A549 (cell line): ENCODE results near the gene SCNN1A. TPM values are rescaled to one million over a fixed set of nuclear protein-coding genes. Genes with fewer than 3 reads are reported as not detected.

Experiments
- ATAC-seq, 2 experiments: fragments of 200-7000 bp in 1 of 2; fragments of >200 bp in 1 of 2; cut with Nextera tagmentation in 1 of 2; cut with Tn5 transposase in 1 of 2; 3 replicates each; pipeline versions ENCODE4 v1.8.0 to v1.9.1; 2018 to 2020; ENCODE audit warnings: mild to moderate bottlenecking in 1 of 2, moderate library complexity in 1 of 2
- CTCF ChIA-PET: fragments of 300-600 bp; sonication (Branson Sonifier 250); formaldehyde crosslinking; extraction: SDS; loops from one replicate; lab custom pipeline; 2021; ENCODE audit warnings: antibody characterized with exemption, inconsistent platforms; lab: Yijun Ruan, JAX
- POLR2A ChIA-PET: fragments of 350-600 bp; formaldehyde crosslinking; extraction: SDS; loops from one replicate; lab custom pipeline; 2021; ENCODE audit warnings: antibody characterized with exemption, inconsistent platforms; lab: Yijun Ruan, JAX
- DNase-seq, 2 experiments: peaks; one replicate each; pipeline versions ENCODE4 v3.0.0 to v3.0.0-alpha.2; 2011 to 2016; ENCODE audit warnings: low read depth in 1 of 2, low spot score in 1 of 2
- FAIRE-seq: peaks from 2 replicates; lab custom pipeline; 2011; peaks lifted over from hg19 to GRCh38; lab: Jason Lieb, UNC
- H3K27ac ChIP-seq, 2 experiments: fragments of >200 bp; sonication (Bioruptor Twin); formaldehyde crosslinking; 3 replicates each; pipeline ENCODE4 v1.5.1; 2016 to 2017
- H3K4me1 ChIP-seq: fragments of >200 bp; sonication (Bioruptor Twin); formaldehyde crosslinking; 3 replicates; pipeline ENCODE4 v1.6.1; 2016
- H3K4me2 ChIP-seq: fragments of >200 bp; sonication (Bioruptor Twin); formaldehyde crosslinking; 3 replicates; pipeline ENCODE4 v1.6.1; 2016
- H3K4me3 ChIP-seq: fragments of >200 bp; sonication (Bioruptor Twin); formaldehyde crosslinking; 3 replicates; pipeline ENCODE4 v1.5.1; 2016
- H3K9me3 ChIP-seq: fragments of >200 bp; sonication (Bioruptor Twin); formaldehyde crosslinking; 3 replicates; pipeline ENCODE4 v1.6.1; 2016
- ATOH8 ChIP-seq: fragments of 250-450 bp; sonication (Bioruptor Pico); IDR thresholded peaks from 2 replicates; pipeline ENCODE4 v1.5.0; 2020; ENCODE audit warnings: low read depth, mild to moderate bottlenecking, moderate library complexity
- BHLHE40 ChIP-seq: IDR thresholded peaks from 2 replicates; pipeline ENCODE4 v1.6.1; 2012; ENCODE audit warnings: low read depth, low read length, inconsistent platforms
- CBX2 ChIP-seq: fragments of 200-600 bp; sonication (generic); IDR thresholded peaks from 2 replicates; pipeline ENCODE4 v1.6.1; 2016; ENCODE audit warnings: low read depth, mild to moderate bottlenecking, borderline replicate concordance
- CTCF ChIP-seq: fragments of >200 bp; sonication (Bioruptor Twin); formaldehyde crosslinking; IDR thresholded peaks from 3 replicates; pipeline ENCODE4 v1.5.1; 2016
- EHF ChIP-seq: fragments of 250-450 bp; sonication (Bioruptor Pico); IDR thresholded peaks from 2 replicates; pipeline ENCODE4 v1.5.0; 2020; ENCODE audit warnings: mild to moderate bottlenecking
- EHMT2 ChIP-seq: fragments of 200-600 bp; sonication (generic); IDR thresholded peaks from 2 replicates; pipeline ENCODE4 v1.6.1; 2016; ENCODE audit warnings: antibody characterized with exemption, low read depth, mild to moderate bottlenecking, moderate library complexity
- EP300 ChIP-seq, 2 experiments: fragments of >200 bp; sonication (Bioruptor Twin); formaldehyde crosslinking; IDR thresholded peaks; 2 replicates in 1 of 2; 3 replicates in 1 of 2; pipeline ENCODE4 v1.6.1; 2016 to 2017
- JUN ChIP-seq, 2 experiments: fragments of >200 bp; sonication (Bioruptor Twin); formaldehyde crosslinking; IDR thresholded peaks; 2 replicates in 1 of 2; 3 replicates in 1 of 2; pipeline ENCODE4 v1.6.1; 2016 to 2017
- KDM5A ChIP-seq: fragments of 200-600 bp; sonication (generic); IDR thresholded peaks from 2 replicates; pipeline ENCODE4 v1.6.1; 2016; ENCODE audit warnings: antibody characterized with exemption, mild to moderate bottlenecking
- MAZ ChIP-seq: fragments of 150-350 bp; IDR thresholded peaks from 2 replicates; pipeline ENCODE4 v1.6.1; 2014; ENCODE audit warnings: antibody characterized with exemption, low read depth, low read length, borderline replicate concordance
- NFE2L2 ChIP-seq: fragments of 150-350 bp; conservative IDR thresholded peaks from 2 replicates; pipeline ENCODE4 v1.6.1; 2014; ENCODE audit warnings: low read length
- PHF8 ChIP-seq: fragments of 200-600 bp; sonication (generic); IDR thresholded peaks from 2 replicates; pipeline ENCODE4 v1.6.1; 2016; ENCODE audit warnings: low read depth, mild to moderate bottlenecking, antibody characterized with exemption, moderate library complexity, borderline replicate concordance
- POLR2AphosphoS2 ChIP-seq: conservative IDR thresholded peaks from 2 replicates; pipeline ENCODE4 v1.6.1; 2012; ENCODE audit warnings: low read length, improper control_type of control experiment, inconsistent platforms
- SREBF2 ChIP-seq: fragments of 450-650 bp; IDR thresholded peaks from 2 replicates; pipeline ENCODE4 v1.6.1; 2014; ENCODE audit warnings: mild to moderate bottlenecking, moderate library complexity
- TP53 ChIP-seq: fragments of 250-450 bp; sonication (Bioruptor Pico); IDR thresholded peaks from 2 replicates; pipeline ENCODE4 v1.5.0; 2021; ENCODE audit warnings: mild to moderate bottlenecking, moderate library complexity
- USF2 ChIP-seq: fragments of 450-650 bp; IDR thresholded peaks from 2 replicates; pipeline ENCODE4 v1.6.1; 2014; ENCODE audit warnings: antibody characterized with exemption
- WGBS: methylation state at CpG from one replicate; pipeline ENCODE4 v1.1.6; 2017; ENCODE audit errors: missing lambda C conversion rate; 5-methylcytosine and 5-hydroxymethylcytosine counted together
- polyA plus RNA-seq, 4 experiments: library from polyadenylated mRNA; depleted of rRNA in 3 of 4; stranded (reverse); fragments of >200 nt; fragmentation: RNase III in 1 of 4; extraction: RNeasy Plus Mini Kit Qiagen cat#74134 plus additional on column Dnase treatment in 1 of 4; gene quantifications; 2 replicates in 3 of 4; 3 replicates in 1 of 4; pipeline ENCODE4 v1.2.3, GENCODE V29; 2011 to 2017
- TF ChIP-seq, protein P1 (sequence below): fragments of 150-350 bp; IDR thresholded peaks from 2 replicates; pipeline ENCODE4 v1.6.1; 2014; ENCODE audit warnings: low read depth, mild to moderate bottlenecking, low read length
- TF ChIP-seq, protein P2 (sequence below): fragments of 200-600 bp; sonication (generic); IDR thresholded peaks from 2 replicates; pipeline ENCODE4 v1.6.1; 2016; ENCODE audit warnings: antibody characterized with exemption, mild to moderate bottlenecking, moderate library complexity

The SCNN1A gene
- polyA plus RNA-seq, 2 of the 4 experiments (the other 2 are of a cell fraction): 6.0 to 7.0 TPM

DNA sequence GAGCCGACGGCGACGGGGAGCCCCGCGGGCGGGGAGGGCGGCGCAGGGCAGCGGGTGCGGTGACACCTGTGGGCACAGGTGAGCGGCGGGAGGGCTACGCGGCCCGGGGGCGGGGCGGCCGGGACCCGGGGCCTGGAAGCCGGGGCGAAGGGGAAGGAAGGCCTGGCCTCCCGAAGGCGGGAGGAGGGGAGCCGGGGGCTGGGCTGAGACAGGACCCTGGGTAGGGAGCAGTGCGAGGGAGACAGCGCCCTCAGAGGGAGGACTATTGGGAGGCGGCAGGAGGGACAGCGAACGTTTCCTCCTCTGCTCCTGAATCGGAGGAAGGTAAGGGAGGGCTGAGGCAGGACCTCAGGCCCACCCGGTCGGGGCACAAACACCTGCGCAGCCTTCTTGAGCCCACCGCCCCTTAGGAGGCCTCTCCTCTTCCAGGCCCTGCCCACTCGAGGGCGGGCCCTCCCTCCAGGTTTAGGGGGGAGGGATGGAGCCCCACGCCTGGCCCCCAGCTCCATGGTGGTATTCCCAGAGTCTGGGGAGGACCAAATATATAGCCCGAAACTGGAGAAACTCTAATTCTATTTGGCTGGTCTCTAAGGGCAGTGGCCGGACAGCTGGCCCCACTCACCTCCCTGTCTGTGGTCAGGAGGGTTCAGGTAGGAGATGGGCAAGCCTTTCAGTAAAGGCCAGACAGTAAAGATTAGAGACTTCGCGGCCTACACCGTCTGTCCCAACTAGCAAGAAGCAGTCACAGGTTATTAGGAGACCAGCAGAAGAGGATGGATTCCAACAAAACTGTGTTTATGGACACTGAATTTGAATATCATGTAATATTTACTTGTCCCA is 64.4 kb downstream of the SCNN1A start (continued):
- TF ChIP-seq EP300 (IDR thresholded peaks at IDR 0.05): no peak
- TF ChIP-seq, protein P1, sequence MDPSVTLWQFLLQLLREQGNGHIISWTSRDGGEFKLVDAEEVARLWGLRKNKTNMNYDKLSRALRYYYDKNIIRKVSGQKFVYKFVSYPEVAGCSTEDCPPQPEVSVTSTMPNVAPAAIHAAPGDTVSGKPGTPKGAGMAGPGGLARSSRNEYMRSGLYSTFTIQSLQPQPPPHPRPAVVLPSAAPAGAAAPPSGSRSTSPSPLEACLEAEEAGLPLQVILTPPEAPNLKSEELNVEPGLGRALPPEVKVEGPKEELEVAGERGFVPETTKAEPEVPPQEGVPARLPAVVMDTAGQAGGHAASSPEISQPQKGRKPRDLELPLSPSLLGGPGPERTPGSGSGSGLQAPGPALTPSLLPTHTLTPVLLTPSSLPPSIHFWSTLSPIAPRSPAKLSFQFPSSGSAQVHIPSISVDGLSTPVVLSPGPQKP: no peak
- TF ChIP-seq, protein P2, sequence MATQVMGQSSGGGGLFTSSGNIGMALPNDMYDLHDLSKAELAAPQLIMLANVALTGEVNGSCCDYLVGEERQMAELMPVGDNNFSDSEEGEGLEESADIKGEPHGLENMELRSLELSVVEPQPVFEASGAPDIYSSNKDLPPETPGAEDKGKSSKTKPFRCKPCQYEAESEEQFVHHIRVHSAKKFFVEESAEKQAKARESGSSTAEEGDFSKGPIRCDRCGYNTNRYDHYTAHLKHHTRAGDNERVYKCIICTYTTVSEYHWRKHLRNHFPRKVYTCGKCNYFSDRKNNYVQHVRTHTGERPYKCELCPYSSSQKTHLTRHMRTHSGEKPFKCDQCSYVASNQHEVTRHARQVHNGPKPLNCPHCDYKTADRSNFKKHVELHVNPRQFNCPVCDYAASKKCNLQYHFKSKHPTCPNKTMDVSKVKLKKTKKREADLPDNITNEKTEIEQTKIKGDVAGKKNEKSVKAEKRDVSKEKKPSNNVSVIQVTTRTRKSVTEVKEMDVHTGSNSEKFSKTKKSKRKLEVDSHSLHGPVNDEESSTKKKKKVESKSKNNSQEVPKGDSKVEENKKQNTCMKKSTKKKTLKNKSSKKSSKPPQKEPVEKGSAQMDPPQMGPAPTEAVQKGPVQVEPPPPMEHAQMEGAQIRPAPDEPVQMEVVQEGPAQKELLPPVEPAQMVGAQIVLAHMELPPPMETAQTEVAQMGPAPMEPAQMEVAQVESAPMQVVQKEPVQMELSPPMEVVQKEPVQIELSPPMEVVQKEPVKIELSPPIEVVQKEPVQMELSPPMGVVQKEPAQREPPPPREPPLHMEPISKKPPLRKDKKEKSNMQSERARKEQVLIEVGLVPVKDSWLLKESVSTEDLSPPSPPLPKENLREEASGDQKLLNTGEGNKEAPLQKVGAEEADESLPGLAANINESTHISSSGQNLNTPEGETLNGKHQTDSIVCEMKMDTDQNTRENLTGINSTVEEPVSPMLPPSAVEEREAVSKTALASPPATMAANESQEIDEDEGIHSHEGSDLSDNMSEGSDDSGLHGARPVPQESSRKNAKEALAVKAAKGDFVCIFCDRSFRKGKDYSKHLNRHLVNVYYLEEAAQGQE: no peak
- TF ChIP-seq EHF (CRISPR knock-in tag): no peak
- no peak for TF ChIP-seq MAZ
- TF ChIP-seq TP53 (CRISPR knock-in tag): peak; percentile 58
- peak; percentile 86; the same call in 1 of the 2 replicates for TF ChIP-seq POLR2AphosphoS2
- no peak for TF ChIP-seq USF2
- TF ChIP-seq CBX2: no peak
- TF ChIP-seq NFE2L2: no peak
- no peak for TF ChIP-seq ATOH8 (CRISPR knock-in tag)
- TF ChIP-seq BHLHE40: no peak
- TF ChIP-seq PHF8: no peak
- TF ChIP-seq CTCF: no peak

- CTCF ChIA-PET: interaction anchor here (0.5 to 5.4 kb wide), 6 partner anchors 9 to 158 kb away, joined by 3 to 29 read pairs (median 6); no protein-coding TSS in a partner anchor
- TF ChIP-seq EHMT2 (no peak), JUN (IDR thresholded peaks at IDR 0.05) (no peak), POLR2AphosphoS2 (peak; percentile 84; the same call in 1 of the 2 replicates), SREBF2 (no peak), KDM5A (no peak)
- TF ChIP-seq, protein P2: no peak
- TF ChIP-seq, all 56 proteins: peak for 1
Measured at GRCh38 chr12:6307529-6307928, 67.8 kb downstream of the SCNN1A start.

More at GRCh38 chr12:6307529-6307928, 67.8 kb downstream of the SCNN1A start:
- POLR2A ChIA-PET: no interaction called here
- ATAC-seq: no peak
- Histone ChIP-seq H3K4me1 (peaks cover 4% of the 10 kb centered on the region; the same call in 2 of the 3 replicates), H3K4me2 (no peak overlapping the region), H3K9me3 (no peaks in the 10 kb centered on the region), H3K4me3 (no peak overlapping the region), H3K27ac (no peak overlapping the region)
- 80% methylated on average over 5 of the region's 5 CpGs for WGBS
- no peak for FAIRE-seq
- no peak for DNase-seq
